HG03521 (cell line): ENCODE measurements around the gene SSH2.
"Not testable (repeated sequence)": the region's sequence is repeated elsewhere in the genome, so short reads cannot be mapped to it uniquely, and the experiment has no call there.

ENCODE experiments used
- ATAC-seq: cut with Tn5 transposase; IDR thresholded peaks from one replicate; pipeline ENCODE4 v1.9.1; 2021; ENCODE audit warnings: mild to moderate bottlenecking, moderate library complexity; ENCODE audit not compliant: unreplicated experiment

Gene SSH2

GRCh38 chr17:29675961-29676360 lies 254.1 kb downstream of the SSH2 start:
- not testable (repeated sequence) for ATAC-seq

DNA sequence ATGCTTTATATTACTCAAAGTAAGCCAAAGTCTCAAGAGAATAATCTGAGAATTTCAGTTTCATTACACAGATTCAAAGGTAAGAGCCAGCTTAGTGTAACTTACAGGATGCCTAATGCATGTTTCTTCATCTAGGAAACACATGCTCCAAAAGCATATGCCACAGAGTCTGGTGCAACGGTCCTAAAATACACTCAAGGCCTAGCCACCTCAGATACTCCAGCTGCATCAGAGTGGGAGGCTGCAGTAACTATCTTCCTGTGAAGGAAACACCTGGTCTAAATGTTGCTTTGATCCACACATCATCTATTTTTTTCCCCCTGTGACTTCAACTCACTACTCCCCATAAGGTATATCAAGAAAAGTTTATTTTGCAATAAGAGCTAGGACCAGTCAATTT lies 255.7 kb downstream of the SSH2 start:
- ATAC-seq = no peak

- no peak for ATAC-seq
Measured at GRCh38 chr17:29671661-29672060, 258.4 kb downstream of the SSH2 start.

- no peak for ATAC-seq
Measured at GRCh38 chr17:29669266-29669665, 260.8 kb downstream of the SSH2 start.

- ATAC-seq = no peak
Measured at GRCh38 chr17:29667969-29668368, 262.1 kb downstream of the SSH2 start.

DNA sequence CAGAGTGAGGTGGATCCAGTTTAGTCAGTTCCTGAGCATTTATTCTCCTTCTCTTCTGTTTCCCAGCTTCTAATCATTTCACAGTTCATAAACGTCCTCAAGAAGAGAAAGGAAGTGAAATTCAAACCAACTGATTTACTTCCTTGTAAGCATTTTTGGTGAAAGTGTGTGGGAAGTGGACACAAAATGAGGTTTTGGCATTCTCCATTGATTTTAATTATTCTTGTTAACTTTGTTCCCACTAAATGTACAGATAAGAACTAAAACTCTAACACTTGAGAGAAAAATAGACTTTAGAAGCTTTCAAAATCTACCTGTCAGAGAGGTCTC lies 264.6 kb downstream of the SSH2 start:
- ATAC-seq = no peak

DNA sequence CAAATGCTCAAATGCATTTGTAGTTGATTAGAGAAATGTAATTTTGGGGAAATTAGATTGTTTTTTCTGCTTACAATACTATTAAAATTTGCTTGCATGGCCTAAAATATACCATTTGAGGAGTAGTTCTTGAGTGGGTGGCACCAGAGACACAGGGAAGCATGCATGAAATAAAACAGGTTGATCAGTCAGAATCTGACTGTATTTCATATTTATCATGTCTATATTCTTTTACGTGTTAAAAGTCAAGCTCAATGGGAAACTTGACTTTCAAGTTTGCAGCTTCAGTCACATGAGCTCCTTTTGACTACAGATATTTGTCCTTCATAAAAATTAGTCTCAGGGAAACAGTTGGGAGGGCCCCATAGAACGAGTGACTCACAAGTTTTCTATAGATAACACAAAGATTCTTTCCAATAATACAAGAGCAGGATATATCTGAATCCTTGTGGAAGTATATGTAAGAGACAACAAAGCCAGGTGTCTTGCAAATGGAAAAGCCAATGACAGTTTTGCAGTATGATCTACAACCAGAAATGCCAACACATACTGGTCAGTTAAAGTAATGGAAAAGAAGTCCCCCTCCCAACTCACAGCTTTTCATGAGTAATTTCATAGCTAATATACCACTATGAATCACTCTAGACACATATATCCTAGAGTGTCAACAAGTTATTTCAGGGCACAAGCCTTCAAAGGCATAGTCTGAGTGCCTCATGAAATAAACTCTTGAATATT lies 265.1 kb downstream of the SSH2 start:
- ATAC-seq = no peak

DNA sequence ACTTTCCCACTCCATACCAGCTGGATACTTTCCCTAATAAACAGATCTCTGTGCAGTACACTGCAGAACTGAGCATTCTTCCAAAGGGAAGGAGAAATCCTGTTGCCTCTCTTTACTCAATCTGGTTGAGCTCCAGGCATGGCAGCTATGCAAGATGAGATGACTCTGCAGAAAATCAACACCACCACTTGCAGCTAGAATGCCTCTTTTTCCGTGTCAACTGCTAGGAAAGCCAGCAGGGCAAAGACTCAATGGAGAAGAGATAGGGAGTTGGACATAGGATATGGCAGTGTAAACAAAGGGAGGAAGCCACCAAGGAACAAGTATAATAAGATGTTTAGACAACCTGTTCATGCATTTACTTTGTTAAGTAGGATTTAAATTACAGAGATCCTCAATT lies 266.9 kb downstream of the SSH2 start:
- no peak for ATAC-seq

GRCh38 chr17:29661213-29661612 lies 268.8 kb downstream of the SSH2 start:
- no peak for ATAC-seq

DNA sequence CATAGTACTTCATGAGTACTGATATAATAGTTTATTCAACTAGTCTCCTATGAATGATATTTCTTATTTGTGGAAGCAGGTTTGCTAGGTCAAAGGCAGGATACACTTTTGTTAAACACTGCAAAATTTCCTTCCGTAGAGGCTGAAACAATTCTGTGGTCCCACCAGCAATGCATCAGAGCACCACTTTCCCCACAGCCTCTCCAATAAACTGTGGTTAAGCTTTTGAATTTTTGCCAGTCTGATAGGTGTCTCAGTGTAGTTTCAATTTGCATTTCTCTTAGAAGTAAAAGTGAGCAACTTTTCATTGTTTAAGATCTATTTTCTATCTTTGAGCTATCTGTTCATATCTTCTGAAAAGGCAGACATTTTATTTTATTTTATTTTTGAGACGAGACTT lies 270.9 kb downstream of the SSH2 start:
- no peak for ATAC-seq

DNA sequence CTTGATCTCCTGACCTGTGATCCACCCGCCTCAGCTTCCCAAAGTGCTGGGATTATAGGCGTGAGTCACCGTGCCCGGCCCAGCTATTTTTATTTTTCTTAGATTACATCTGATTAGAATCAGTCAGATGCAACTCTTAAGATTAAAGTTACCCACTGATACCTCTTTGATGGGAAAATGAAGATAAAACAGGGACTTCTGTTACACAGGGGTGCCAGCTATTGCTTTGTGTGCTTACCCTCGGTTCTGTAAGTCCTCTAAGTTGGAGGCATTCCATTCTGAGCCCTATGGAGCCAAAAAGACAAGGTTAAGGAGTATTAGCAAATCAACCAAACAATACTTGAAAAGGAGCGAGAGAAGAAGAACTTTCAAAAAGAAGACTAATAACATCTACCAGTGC lies 274.7 kb downstream of the SSH2 start:
- no peak for ATAC-seq

DNA sequence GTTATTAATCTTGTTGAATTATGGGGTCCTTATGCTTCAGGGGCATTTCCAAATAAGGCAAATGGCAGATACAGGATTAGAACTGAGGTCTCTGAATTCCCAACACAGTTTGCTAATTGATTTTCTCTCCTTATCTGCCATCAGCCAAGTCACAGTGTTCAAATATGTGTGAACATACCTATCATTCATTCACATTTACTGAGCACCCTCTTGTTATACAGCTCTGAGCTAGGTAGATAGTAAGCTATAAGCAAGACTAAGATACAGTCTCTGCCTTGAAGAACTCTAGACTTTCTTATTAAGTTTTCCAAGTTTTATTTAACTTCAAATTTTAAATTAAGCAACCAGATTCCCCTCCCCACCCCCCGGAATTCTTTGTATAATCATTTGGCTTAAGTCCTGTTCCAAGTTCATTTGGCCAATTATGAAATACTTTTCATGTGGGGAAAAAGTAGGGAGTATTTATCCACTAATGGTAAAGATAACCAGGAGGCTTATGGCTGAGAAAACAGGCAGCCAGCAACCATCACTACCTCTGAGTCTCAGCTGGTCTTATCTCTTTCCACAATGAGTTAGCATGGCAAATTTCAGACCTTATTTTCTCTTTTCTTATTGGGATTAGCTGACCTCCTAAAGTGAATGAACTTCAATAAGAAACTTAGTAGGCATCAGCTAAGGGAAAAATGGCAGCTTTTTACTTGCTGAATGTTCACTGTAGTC lies 275.9 kb downstream of the SSH2 start:
- ATAC-seq = no peak

GRCh38 chr17:29652976-29653375 lies 277.1 kb downstream of the SSH2 start:
- no peak for ATAC-seq

DNA sequence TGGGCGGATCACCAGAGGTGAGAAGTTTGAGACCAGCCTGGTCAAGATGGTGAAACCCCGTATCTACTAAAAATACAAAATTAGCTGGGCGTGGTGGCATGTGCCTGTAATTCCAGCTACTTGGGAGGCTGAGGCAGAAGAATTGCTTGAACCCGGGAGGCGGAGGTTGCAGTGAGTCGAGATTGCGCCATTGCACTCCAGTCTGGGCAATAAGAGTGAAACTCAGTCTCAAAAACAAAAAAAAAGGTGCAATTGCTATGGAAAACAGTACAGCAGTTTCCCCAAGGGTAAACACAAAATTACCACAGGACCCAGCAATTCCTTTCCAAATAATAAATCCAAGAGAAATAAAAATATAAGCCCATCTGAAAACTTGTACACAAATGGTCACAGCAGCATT lies 278.1 kb downstream of the SSH2 start:
- not testable (repeated sequence) for ATAC-seq

DNA sequence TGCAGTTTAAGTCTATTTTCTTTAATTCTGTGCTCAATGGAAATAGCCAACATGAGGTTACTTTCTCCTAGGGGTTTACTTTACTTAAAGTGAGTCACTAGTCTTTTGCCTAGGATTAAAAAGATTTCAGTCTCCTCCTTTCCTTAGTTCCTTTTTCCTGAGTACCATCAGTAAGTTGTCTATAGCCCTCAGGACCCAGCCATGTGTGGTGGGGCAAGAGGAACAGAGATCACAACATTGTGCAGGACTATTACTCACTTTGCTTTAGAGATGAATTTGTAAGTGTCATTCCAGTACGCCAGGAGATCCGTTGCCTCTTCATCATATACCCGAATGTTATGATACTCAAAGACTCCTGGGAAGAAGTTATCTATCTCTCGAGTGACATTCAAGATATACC lies 279.6 kb downstream of the SSH2 start:
- ATAC-seq = no peak

GRCh38 chr17:29649359-29649758 lies 280.7 kb downstream of the SSH2 start:
- ATAC-seq = no peak

DNA sequence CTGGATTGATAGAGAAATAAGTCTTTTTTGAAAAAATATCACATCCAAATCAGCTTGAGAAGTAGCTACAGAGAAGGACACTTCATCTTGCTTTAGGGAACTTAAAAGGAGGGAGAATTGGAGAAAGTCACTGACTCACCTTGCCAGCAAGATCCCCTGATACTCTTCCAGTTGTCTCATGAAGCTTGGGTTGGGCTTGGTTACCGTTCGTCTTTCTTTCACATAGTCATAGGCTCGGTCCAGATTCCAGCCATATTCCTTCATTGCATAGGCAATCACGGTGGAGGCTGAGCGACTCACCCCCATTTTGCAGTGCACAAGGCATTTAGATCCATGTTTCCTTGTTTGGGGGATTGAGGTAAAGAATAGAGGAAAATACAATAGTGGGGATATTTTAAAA lies 282.0 kb downstream of the SSH2 start:
- no peak for ATAC-seq

GRCh38 chr17:29645515-29646051 lies 284.4 kb downstream of the SSH2 start:
- ATAC-seq = no peak

GRCh38 chr17:29643817-29644160 lies 286.2 kb downstream of the SSH2 start:
- ATAC-seq = no peak

DNA sequence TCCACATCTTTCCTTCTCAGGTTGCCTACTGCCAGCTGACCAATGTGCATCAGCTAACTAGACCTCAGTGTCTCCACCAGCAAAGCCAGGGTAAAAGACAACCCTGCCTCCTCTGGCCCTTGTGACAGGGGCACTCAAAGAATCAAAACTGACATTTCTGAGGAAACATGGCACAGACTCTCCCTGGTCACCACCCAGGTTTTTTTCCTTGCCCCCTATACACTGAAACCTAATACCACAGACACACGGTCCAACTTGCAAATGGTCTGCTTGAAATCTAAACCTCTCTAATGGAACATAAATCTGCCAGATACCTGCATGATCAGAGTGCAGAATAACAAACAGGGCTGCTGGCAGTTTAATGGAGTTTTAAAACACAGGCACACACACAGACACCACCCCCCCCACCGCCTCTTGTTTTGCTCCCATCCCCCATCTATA lies 287.8 kb downstream of the SSH2 start:
- no peak for ATAC-seq

- ATAC-seq = no peak
Measured at GRCh38 chr17:29640981-29641642, 288.9 kb downstream of the SSH2 start.

- no peak for ATAC-seq
Measured at GRCh38 chr17:29640413-29640812, 289.6 kb downstream of the SSH2 start.
